Effector memory CD8-positive, alpha-beta T cell (primary cell): ENCODE measurements around the gene SLIT3.

ENCODE experiments used
- ATAC-seq: fragments of 150-1000 bp; cut with Tn5 transposase; replicated peaks from 2 replicates; pipeline ENCODE4 v1.10.0; 2021; ENCODE audit warnings: mild to moderate bottlenecking, moderate library complexity
- DNase-seq, 3 experiments: peaks; one replicate each; pipeline ENCODE4 v3.0.0; 2021
- H3K27ac Mint-ChIP-seq, 2 donors: one replicate each; pipeline ENCODE4 v1.8.0; 2022; ENCODE audit warnings: mild to moderate bottlenecking in 2 of 2, mixed read lengths in 2 of 2, moderate library complexity in 2 of 2
- H3K27me3 Mint-ChIP-seq, 2 donors: one replicate each; pipeline ENCODE4 v1.8.0; 2022; ENCODE audit warnings: mixed read lengths in 2 of 2
- H3K36me3 Mint-ChIP-seq: one replicate; pipeline ENCODE4 v1.8.0; 2022; ENCODE audit warnings: mild to moderate bottlenecking, moderate library complexity, mixed read lengths; ENCODE audit not compliant: insufficient read depth
- H3K4me1 Mint-ChIP-seq, 2 donors: one replicate each; pipeline ENCODE4 v1.8.0; 2022; ENCODE audit warnings: low read depth in 2 of 2, mixed read lengths in 2 of 2
- H3K4me3 Mint-ChIP-seq, 2 donors: one replicate each; pipeline ENCODE4 v1.8.0; 2022; ENCODE audit warnings: mild to moderate bottlenecking in 2 of 2, mixed read lengths in 2 of 2, moderate library complexity in 2 of 2
- H3K9me3 Mint-ChIP-seq, 2 donors: one replicate each; pipeline ENCODE4 v1.8.0; 2022; ENCODE audit warnings: mixed read lengths in 2 of 2

Gene SLIT3

DNA sequence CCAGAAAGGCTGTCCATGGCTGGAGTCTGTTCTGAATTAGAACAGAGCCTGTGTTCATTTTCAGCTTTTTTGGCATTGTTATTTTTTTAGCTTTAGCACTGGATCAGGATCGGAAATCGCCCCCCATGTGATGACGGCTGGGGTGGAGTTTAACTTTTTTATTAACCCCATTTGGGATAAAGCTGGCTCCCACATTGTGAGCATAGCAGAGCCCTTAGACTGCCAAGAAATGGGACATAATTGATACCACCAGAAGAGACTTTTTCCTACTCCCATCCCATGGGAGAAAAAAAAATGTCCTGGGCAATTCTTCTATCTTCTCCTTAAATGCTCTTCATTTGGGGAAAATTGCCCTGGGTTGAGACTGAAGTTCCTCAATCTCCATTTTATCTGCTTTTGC, 52.4 kb downstream of the SLIT3 start:
- H3K4me3 Mint-ChIP-seq, result no peak overlapping the region
- H3K27me3 Mint-ChIP-seq, result peaks cover 20 to 24% of the 10 kb centered on the region in 2 donors
- no peaks in the 10 kb centered on the region for H3K4me1 Mint-ChIP-seq
- DNase-seq, result no peak
- H3K36me3 Mint-ChIP-seq, result no peaks in the 10 kb centered on the region
- H3K27ac Mint-ChIP-seq, result no peak overlapping the region
- no peak for ATAC-seq
- peaks cover 0 to 2% of the 10 kb centered on the region in 2 donors for H3K9me3 Mint-ChIP-seq

DNA sequence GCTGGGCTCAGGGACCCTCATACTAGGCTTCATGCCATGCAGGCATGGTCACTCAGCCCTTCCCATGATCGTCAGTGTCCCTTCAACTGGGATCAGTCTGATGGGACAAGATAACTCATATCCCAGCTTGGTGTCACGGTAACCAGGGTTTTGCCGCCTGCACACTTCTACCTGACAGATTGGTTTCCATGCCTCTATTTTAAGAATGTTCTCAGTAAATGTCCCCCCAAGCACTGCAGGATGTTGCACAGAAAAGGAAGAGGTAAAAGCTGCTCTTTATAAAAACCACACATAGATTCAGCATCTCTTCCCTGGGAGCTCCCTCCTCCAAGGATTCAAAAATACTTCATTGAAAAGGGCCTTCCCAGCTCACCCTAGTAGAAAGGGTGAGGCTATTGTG, 56.1 kb downstream of the SLIT3 start:
- no peak for ATAC-seq
- H3K36me3 Mint-ChIP-seq, result no peaks in the 10 kb centered on the region
- no peak for DNase-seq
- peaks cover 20 to 23% of the 10 kb centered on the region in 2 donors for H3K27me3 Mint-ChIP-seq
- no peak overlapping the region for H3K27ac Mint-ChIP-seq
- H3K4me1 Mint-ChIP-seq, result no peaks in the 10 kb centered on the region
- no peak overlapping the region for H3K4me3 Mint-ChIP-seq
- peaks cover 0 to 5% of the 10 kb centered on the region in 2 donors for H3K9me3 Mint-ChIP-seq

DNA sequence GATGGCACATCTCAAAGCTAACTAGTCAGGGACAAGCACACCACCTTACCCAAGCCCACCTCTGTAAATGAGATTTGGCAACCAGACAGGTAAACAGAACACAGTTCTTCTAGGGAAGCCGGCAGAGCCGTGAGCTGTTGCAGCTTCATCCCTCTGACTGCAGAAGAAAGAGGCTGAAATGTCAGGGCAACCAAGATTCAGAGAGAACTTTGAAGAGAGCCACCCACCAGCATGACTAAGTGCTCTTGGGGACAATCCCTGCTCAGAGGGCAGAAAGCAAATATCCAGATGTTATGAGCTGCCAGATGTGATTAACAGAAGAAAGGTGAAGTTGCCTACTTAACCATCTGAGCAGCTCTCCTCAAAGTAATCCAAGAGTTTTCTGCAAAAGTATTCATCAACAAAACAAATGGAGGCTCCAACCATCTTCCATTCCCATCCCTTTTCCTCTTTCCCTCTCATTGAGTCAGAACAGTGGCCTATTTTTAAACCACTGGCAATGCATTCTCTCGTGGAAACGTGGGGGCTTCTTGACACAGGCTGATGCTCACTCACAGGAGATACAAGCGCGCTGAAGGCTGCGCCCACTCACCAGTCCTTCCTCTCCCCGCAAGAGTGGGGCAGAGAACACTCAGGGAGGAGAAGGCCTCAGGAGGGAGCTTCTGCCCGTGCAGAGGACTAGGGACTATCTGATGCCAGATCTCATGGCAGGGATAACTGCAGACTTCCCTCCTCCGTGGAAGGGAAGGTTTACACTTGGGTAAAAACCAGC, 57.1 kb downstream of the SLIT3 start:
- H3K4me1 Mint-ChIP-seq, result no peaks in the 10 kb centered on the region
- peaks cover 20 to 23% of the 10 kb centered on the region in 2 donors for H3K27me3 Mint-ChIP-seq
- ATAC-seq (no peak), DNase-seq (no peak)
- no peaks in the 10 kb centered on the region for H3K36me3 Mint-ChIP-seq
- H3K9me3 Mint-ChIP-seq, result peaks cover 0 to 5% of the 10 kb centered on the region in 2 donors
- no peak overlapping the region for H3K27ac Mint-ChIP-seq
- no peak overlapping the region for H3K4me3 Mint-ChIP-seq

DNA sequence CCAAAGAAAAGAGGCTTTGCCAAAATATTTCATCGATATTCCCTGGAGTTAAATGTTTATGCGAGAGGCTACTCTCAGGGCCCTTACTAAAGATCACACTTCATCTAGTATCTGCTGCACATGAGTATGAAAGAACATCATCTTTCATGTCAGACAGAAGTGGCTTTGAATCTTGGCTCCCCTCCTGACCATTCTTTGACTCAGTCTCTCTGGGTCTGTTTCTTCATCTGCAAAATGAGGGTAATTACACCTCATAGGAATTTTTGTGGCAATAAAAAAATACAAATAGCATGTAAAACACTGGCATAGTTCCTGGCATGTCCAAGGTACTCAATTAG, 58.1 kb downstream of the SLIT3 start:
- ATAC-seq (no peak), DNase-seq (no peak)
- Mint-ChIP-seq H3K36me3 (no peaks in the 10 kb centered on the region), H3K27me3 (peaks cover 13 to 20% of the 10 kb centered on the region in 2 donors), H3K9me3 (peaks cover 0 to 5% of the 10 kb centered on the region in 2 donors), H3K4me3 (no peak overlapping the region), H3K4me1 (no peaks in the 10 kb centered on the region), H3K27ac (no peak overlapping the region)

DNA sequence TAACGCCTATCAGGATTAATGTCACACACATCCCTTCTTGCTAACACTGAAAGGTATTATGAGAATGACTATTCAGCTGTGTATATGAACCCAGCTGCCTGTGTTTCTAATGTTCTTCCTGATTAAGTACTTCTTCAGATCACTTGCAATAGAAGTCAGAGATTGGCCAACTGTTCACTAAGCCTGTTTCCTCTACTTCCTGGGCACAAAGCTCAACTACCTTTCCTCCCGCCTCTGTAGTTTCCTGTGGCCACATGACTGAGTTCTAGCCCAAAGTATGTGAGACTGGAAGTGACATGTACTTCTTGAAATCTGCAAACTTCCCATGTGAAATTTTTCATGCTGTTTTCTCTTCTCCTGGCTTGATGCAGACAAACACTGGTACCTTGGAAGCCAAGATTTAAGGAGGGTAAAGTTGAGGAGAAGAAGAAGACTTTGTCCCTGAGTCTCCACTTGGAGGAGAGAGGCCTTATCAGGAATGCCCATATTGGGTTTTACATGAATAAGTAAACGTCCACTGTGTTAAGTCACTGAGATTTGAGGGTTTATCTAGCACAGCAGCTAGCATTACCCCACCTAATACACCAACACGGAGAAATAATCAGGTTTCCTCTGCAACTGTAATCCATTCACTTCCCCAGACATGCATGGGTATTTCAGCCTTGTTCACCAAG, 58.6 kb downstream of the SLIT3 start:
- DNase-seq (no peak), ATAC-seq (no peak)
- H3K27ac Mint-ChIP-seq, result no peak overlapping the region
- peaks cover 12 to 19% of the 10 kb centered on the region in 2 donors for H3K27me3 Mint-ChIP-seq
- H3K4me1 Mint-ChIP-seq, result no peaks in the 10 kb centered on the region
- peaks cover under 1 to 8% of the 10 kb centered on the region in 2 donors for H3K9me3 Mint-ChIP-seq
- no peak overlapping the region for H3K4me3 Mint-ChIP-seq
- no peaks in the 10 kb centered on the region for H3K36me3 Mint-ChIP-seq

DNA sequence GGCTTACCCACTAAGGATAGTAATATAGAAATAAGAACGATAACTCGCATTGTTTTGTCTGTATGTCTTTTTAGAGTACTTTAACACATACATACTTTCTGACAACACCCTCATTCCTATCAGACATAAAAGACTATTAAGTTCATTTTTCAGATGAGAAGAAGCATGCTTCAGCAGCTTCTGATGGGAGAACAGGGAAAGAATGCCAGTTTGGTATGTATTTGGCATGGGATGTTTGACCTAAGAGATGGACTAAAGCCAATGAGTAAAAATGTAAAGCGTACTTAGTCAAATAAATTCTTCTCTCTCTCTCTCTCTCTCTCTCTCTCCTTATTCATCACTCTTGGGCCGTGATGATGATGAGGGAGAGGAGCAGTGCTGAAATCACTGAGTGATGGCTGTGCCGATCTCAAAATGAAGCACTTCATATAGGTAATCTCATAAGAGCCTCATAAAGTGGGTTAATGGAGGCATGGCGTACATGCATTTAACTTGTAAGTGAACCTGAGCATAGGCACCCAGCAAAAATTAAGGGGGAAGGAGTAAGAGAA, 71.5 kb downstream of the SLIT3 start:
- peaks cover 0 to 12% of the 10 kb centered on the region in 2 donors for H3K27me3 Mint-ChIP-seq
- H3K27ac Mint-ChIP-seq, result no peak overlapping the region
- DNase-seq (no peak), ATAC-seq (no peak)
- no peaks in the 10 kb centered on the region for H3K4me1 Mint-ChIP-seq
- H3K9me3 Mint-ChIP-seq, result peaks cover 0 to 5% of the 10 kb centered on the region in 2 donors
- no peak overlapping the region for H3K4me3 Mint-ChIP-seq
- no peaks in the 10 kb centered on the region for H3K36me3 Mint-ChIP-seq

DNA sequence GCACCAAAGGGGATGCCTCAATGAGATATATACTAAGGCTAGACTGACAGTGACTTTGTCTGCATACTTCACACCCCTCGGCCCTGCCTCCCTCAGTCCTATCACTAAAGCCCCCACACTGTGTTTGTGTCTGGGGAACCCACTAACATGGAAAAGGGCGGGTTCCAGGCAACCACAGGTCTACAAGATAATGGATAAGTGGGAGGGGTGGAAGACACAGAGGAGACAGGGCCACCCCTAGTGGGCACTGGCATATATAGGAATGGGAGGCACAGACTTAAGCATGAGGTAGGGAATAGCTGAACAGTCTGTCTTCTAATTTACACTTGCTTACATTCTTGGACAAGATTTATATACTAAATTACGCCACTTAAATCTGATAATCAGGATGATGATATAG, 74.0 kb downstream of the SLIT3 start:
- no peak overlapping the region for H3K27ac Mint-ChIP-seq
- no peaks in the 10 kb centered on the region for H3K4me1 Mint-ChIP-seq
- no peaks in the 10 kb centered on the region for H3K36me3 Mint-ChIP-seq
- H3K9me3 Mint-ChIP-seq, result peaks cover 0 to 5% of the 10 kb centered on the region in 2 donors
- peaks cover 0 to 12% of the 10 kb centered on the region in 2 donors for H3K27me3 Mint-ChIP-seq
- ATAC-seq (no peak), DNase-seq (no peak)
- no peak overlapping the region for H3K4me3 Mint-ChIP-seq

DNA sequence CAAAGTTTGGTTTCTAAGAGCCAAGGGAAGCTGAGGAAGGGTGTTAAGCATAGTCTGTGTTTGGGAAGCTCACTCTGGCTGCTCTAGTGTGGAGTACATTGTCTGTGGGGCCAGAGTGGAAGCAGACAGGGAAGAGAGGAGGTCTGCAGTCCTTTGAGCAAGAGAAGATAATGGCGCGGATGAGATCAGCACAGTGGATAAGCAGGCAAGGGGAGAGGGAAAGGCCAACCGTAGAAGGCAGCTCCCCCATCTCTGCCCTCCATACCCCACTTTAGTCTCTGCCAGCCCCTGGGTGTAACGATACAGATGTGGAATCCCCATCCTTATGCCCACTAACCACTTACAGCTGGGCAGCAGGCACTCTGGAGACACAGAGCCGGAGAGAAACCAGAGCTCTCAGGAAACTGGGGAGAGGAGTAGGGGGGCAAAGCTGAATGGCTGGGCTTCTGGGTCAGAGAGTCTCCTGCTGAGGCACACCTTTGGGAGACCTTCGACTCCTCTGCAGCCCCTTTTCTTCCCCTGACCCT, 75.0 kb downstream of the SLIT3 start:
- DNase-seq, result no peak

DNA sequence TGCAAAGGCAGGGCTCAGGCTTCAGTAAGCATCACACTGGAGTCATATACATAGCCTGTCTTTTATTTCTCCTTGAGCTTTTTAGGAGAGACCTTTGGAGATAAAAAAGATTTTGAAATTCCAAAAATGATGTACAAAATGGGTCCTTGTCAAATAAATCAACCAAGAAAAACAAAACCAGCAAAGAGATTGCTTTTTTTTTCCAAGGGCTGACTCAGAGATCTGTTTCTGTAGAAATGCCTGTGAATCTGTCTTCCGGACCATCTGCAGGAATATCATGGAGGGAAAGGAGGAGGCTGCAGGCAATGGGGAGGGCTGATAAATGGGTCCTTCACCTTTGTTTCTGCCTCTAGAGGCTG, 77.4 kb downstream of the SLIT3 start:
- H3K27ac Mint-ChIP-seq, result peak overlapping the region in 1 of 2 donors; percentile 33

More for the DNA sequence above, 75.0 kb downstream of the SLIT3 start:
- no peak for ATAC-seq
- H3K27me3 Mint-ChIP-seq, result peaks cover 0 to 22% of the 10 kb centered on the region in 2 donors
- H3K4me3 Mint-ChIP-seq, result no peak overlapping the region
- peaks cover 0 to 3% of the 10 kb centered on the region in 2 donors for H3K4me1 Mint-ChIP-seq
- no peak overlapping the region for H3K27ac Mint-ChIP-seq
- peaks cover 0 to 5% of the 10 kb centered on the region in 2 donors for H3K9me3 Mint-ChIP-seq
- H3K36me3 Mint-ChIP-seq, result no peaks in the 10 kb centered on the region

DNA sequence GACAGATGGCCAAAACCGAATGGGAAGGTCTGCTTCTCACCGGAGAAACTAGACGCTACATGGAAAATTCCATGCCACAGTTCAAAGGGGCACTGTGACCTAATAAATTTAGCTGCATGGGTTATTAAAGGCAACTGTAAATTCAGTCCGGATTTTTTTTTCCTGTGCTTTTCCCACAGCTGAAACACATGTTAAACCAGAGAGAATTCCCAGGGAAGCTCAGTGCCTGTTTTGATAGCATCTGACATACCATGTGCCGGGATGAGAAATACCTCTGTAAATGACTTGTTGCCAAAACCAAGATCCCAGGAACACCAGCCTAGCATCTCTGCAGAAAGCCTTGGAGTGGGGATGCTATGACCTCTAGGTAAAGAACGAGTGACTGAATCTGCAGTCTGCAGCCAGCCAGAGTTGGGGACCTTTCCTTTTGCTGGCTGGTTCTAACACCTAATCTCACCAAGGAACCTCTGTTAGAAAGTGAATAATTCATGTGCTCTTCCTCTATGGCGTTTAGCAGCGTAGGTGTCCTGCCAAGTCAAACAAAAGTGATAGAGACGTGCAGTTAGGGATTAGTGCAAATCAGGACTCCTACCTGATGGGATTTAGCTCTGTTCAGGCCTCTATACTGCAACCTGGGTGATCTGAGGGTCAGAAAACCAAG, 77.9 kb downstream of the SLIT3 start:
- no peaks in the 10 kb centered on the region for H3K36me3 Mint-ChIP-seq
- peaks cover 0 to 24% of the 10 kb centered on the region in 2 donors for H3K27me3 Mint-ChIP-seq
- H3K4me3 Mint-ChIP-seq, result no peak overlapping the region
- H3K4me1 Mint-ChIP-seq, result peaks cover 0 to 3% of the 10 kb centered on the region in 2 donors
- DNase-seq (no peak), ATAC-seq (no peak)
- no peak overlapping the region for H3K27ac Mint-ChIP-seq
- H3K9me3 Mint-ChIP-seq, result peaks cover 0 to 5% of the 10 kb centered on the region in 2 donors

More for the DNA sequence above, 77.4 kb downstream of the SLIT3 start:
- no peak for ATAC-seq
- H3K9me3 Mint-ChIP-seq, result peaks cover 0 to 5% of the 10 kb centered on the region in 2 donors
- H3K27me3 Mint-ChIP-seq, result peaks cover 0 to 24% of the 10 kb centered on the region in 2 donors
- DNase-seq, result no peak
- H3K36me3 Mint-ChIP-seq, result no peaks in the 10 kb centered on the region
- H3K4me1 Mint-ChIP-seq, result peaks cover 0 to 3% of the 10 kb centered on the region in 2 donors
- no peak overlapping the region for H3K4me3 Mint-ChIP-seq

DNA sequence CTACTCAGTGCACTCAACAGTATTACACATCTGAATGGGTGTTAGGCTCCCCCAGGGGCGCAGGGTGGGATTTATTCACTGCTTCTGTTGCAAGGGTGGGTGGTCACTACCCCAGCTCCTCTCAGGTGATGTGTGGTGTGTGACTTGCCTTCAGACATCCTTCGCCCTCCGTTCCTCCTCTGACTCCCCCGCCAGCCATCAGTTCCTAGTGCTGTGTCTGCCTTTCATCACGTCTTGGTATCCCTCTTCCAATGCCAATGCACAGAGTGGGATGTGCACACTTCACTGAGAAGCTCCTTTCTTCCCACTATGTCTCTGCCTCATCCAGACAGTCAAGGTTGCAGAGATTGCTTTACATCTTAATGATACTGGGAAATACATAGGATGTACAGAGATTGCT, 79.4 kb downstream of the SLIT3 start:
- peaks cover 0 to 5% of the 10 kb centered on the region in 2 donors for H3K9me3 Mint-ChIP-seq
- no peak overlapping the region for H3K4me3 Mint-ChIP-seq
- DNase-seq, result no peak
- H3K27ac Mint-ChIP-seq, result no peak overlapping the region
- H3K4me1 Mint-ChIP-seq, result peaks cover 0 to 3% of the 10 kb centered on the region in 2 donors
- ATAC-seq, result no peak
- H3K27me3 Mint-ChIP-seq, result peaks cover 0 to 24% of the 10 kb centered on the region in 2 donors
- H3K36me3 Mint-ChIP-seq, result no peaks in the 10 kb centered on the region

DNA sequence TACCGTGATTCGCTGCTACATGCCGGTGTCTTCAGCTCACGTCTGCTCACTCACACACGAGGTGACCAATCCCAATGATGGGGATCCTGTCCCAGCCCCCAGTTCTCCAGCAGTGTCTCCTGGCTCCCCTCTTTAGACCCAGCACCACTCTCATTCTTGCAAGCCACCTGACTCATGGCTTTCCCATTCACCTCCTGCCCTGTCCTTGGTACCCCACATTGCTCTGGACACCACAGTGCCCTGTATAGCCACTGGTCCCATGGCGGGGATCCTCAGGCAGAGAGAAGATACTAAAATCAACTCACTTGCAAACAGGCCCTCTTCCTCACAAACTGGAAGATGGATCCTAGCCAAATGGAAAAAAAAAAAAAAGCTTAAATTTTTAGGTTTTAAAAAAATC, 81.0 kb downstream of the SLIT3 start:
- ATAC-seq (no peak), DNase-seq (no peak)
- Mint-ChIP-seq H3K36me3 (no peaks in the 10 kb centered on the region), H3K27ac (no peak overlapping the region), H3K27me3 (peaks cover 0 to 14% of the 10 kb centered on the region in 2 donors), H3K4me1 (peaks cover 0 to 3% of the 10 kb centered on the region in 2 donors), H3K9me3 (peaks cover 0 to 2% of the 10 kb centered on the region in 2 donors), H3K4me3 (no peak overlapping the region)

DNA sequence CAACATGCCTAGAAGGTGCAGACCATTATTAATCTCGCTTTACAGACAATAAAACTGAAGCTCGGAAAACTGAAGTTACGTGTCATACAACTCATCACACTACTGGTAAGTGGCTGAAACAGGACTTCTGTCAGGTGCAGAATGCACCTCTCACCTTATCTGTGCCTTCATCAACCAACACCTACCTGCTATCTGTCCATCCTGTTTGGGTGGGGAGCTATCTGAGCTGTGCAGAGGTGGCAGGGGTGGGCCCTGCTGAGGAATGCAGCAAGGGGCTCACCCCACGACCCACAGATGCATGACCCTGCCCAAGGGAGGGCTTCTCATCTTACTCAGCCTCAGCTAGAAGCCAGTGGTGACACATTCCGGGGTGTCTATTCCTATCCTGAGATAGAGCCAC, 81.6 kb downstream of the SLIT3 start:
- Mint-ChIP-seq H3K36me3 (no peaks in the 10 kb centered on the region), H3K27me3 (peaks cover 0 to 20% of the 10 kb centered on the region in 2 donors), H3K9me3 (peaks cover 0 to 5% of the 10 kb centered on the region in 2 donors), H3K4me1 (peaks cover 0 to 3% of the 10 kb centered on the region in 2 donors), H3K27ac (peak overlapping the region in 1 of 2 donors; percentile 75), H3K4me3 (peak overlapping the region in 1 of 2 donors; percentile 29)
- DNase-seq (no peak), ATAC-seq (no peak)
